Smooth muscle cell (in vitro differentiated cells): Measurements from ENCODE around the gene CPTP. TPM values are rescaled to one million over a fixed set of nuclear protein-coding genes. Genes with fewer than 3 reads are reported as not detected.

Source experiments
- DNase-seq: peaks from one replicate; lab custom pipeline; 2025; ENCODE audit not compliant: unreplicated experiment; lab: John Stamatoyannopoulos, UW
- H2AFZ ChIP-seq: fragments of 200-600 bp; sonication (generic); 2 replicates; pipeline ENCODE4 v1.6.0; 2016; ENCODE audit warnings: antibody characterized with exemption, low read depth, mild to moderate bottlenecking
- H3F3A ChIP-seq: fragments of 200-600 bp; sonication (generic); 2 replicates; pipeline ENCODE4 v1.6.0; 2017; ENCODE audit warnings: antibody characterized with exemption, low read depth
- H3K27ac ChIP-seq: fragments of 200-600 bp; sonication (generic); 2 replicates; pipeline ENCODE4 v1.5.1; 2016; ENCODE audit warnings: low read depth, mild to moderate bottlenecking
- H3K27me3 ChIP-seq: fragments of 200-600 bp; sonication (generic); 2 replicates; pipeline ENCODE4 v1.6.1; 2016; ENCODE audit warnings: low read depth, mild to moderate bottlenecking
- H3K36me3 ChIP-seq: fragments of 200-600 bp; sonication (generic); 2 replicates; pipeline ENCODE4 v1.5.1; 2016; ENCODE audit warnings: low read depth
- H3K4me1 ChIP-seq: fragments of 200-600 bp; sonication (generic); 2 replicates; pipeline ENCODE4 v1.5.1; 2016; ENCODE audit warnings: low read depth
- H3K4me2 ChIP-seq: fragments of 200-600 bp; sonication (generic); 2 replicates; pipeline ENCODE4 v1.6.0; 2016; ENCODE audit warnings: mild to moderate bottlenecking
- H3K4me3 ChIP-seq: fragments of 200-600 bp; sonication (generic); 2 replicates; pipeline ENCODE4 v1.5.1; 2016; ENCODE audit warnings: mild to moderate bottlenecking
- H3K79me2 ChIP-seq: fragments of 200-600 bp; sonication (generic); 2 replicates; pipeline ENCODE4 v1.6.0; 2016; ENCODE audit warnings: low read depth, mild to moderate bottlenecking
- H3K9ac ChIP-seq: fragments of 200-600 bp; sonication (generic); 2 replicates; pipeline ENCODE4 v1.6.0; 2016; ENCODE audit warnings: low read depth
- H3K9me3 ChIP-seq: fragments of 200-600 bp; sonication (generic); replicated peaks from 2 replicates; pipeline ENCODE4 v1.5.1; 2016; ENCODE audit warnings: low read depth
- H4K20me1 ChIP-seq: fragments of 200-600 bp; sonication (generic); 2 replicates; pipeline ENCODE4 v1.6.0; 2016; ENCODE audit warnings: low read depth
- CTCF ChIP-seq: fragments of 200-600 bp; sonication (generic); IDR thresholded peaks from 2 replicates; pipeline ENCODE4 v1.5.1; 2017; ENCODE audit warnings: borderline replicate concordance, mild to moderate bottlenecking, antibody characterized with exemption; ENCODE audit not compliant: insufficient read depth, poor library complexity, severe bottlenecking
- WGBS: methylation state at CpG from one replicate; pipeline ENCODE4 v1.1.7; 2016; ENCODE audit warnings: low lambda C conversion rate; 5-methylcytosine and 5-hydroxymethylcytosine counted together
- polyA plus RNA-seq: library from polyadenylated mRNA; unstranded; fragments of >200 nt; fragmentation: Nextera tagmentation; extraction: Ambion mirVana; gene quantifications from 2 replicates; pipeline ENCODE4 v1.2.1, GENCODE V29; 2016
- total RNA-seq: library from RNA; depleted of rRNA; stranded (reverse); fragments of >200 nt; gene quantifications from 2 replicates; pipeline ENCODE4 v1.2.3, GENCODE V29; 2014

Gene CPTP
- total and polyA plus RNA-seq, 2 experiments from 2014 or later = 16.2 to 34.3 TPM

GRCh38 chr1:1285102-1285571, 39.5 kb upstream of the CPTP start:
- Histone ChIP-seq H3K36me3 (no peaks in the 10 kb centered on the region), H2AFZ (no peak overlapping the region), H4K20me1 (no peaks in the 10 kb centered on the region), H3K4me3 (no peak overlapping the region), H3K9me3 (no peaks in the 10 kb centered on the region), H3K4me2 (no peak overlapping the region), H3K27ac (no peak overlapping the region), H3K4me1 (no peaks in the 10 kb centered on the region), H3K79me2 (no peaks in the 10 kb centered on the region), H3K27me3 (no peaks in the 10 kb centered on the region), H3K9ac (no peak overlapping the region), H3F3A (no peaks in the 10 kb centered on the region)
- TF ChIP-seq CTCF = no peak
- no peak for DNase-seq
- 89% methylated on average over 22 of the region's 22 CpGs for WGBS

- no peak overlapping the region for H3K4me3 ChIP-seq
- no peaks in the 10 kb centered on the region for H3K9me3 ChIP-seq
- no peaks in the 10 kb centered on the region for H3K4me1 ChIP-seq
- no peak for TF ChIP-seq CTCF
- no peaks in the 10 kb centered on the region for H3K27me3 ChIP-seq
- no peak overlapping the region for H2AFZ ChIP-seq
- no peak overlapping the region for H3K4me2 ChIP-seq
- no peaks in the 10 kb centered on the region for H4K20me1 ChIP-seq
- H3F3A ChIP-seq = no peaks in the 10 kb centered on the region
- no peaks in the 10 kb centered on the region for H3K79me2 ChIP-seq
- no peak for DNase-seq
- H3K36me3 ChIP-seq = no peaks in the 10 kb centered on the region
- no peak overlapping the region for H3K9ac ChIP-seq
- 90% methylated on average over 34 of the region's 37 CpGs for WGBS
- H3K27ac ChIP-seq = no peak overlapping the region
Measured at GRCh38 chr1:1285611-1286311, 38.8 kb upstream of the CPTP start.

GRCh38 chr1:1286313-1287261, 38.0 kb upstream of the CPTP start:
- Histone ChIP-seq H3K36me3 (no peaks in the 10 kb centered on the region), H3K27ac (no peak overlapping the region), H3K79me2 (no peaks in the 10 kb centered on the region), H3K4me3 (no peak overlapping the region), H4K20me1 (no peaks in the 10 kb centered on the region), H2AFZ (no peak overlapping the region), H3K9ac (no peak overlapping the region), H3K4me1 (no peaks in the 10 kb centered on the region), H3F3A (no peaks in the 10 kb centered on the region), H3K4me2 (no peak overlapping the region), H3K27me3 (no peaks in the 10 kb centered on the region), H3K9me3 (no peaks in the 10 kb centered on the region)
- DNase-seq = no peak
- WGBS = 91% methylated on average over 43 of the region's 50 CpGs
- no peak for TF ChIP-seq CTCF
